Upper lobe of left lung (tissue), 6 donors: ENCODE results near the gene TBC1D23. TPM values are rescaled to one million over a fixed set of nuclear protein-coding genes. Genes with fewer than 3 reads are reported as not detected.
"Not testable (repeated sequence)": the region's sequence is repeated elsewhere in the genome, so short reads cannot be mapped to it uniquely, and the experiment has no call there.

ENCODE experiments used
- ATAC-seq, 2 donors: fragments of 200-7000 bp; cut with Tn5 transposase; one replicate each; pipeline ENCODE4 v1.9.1; 2022; ENCODE audit warnings: mild to moderate bottlenecking in 2 of 2, moderate library complexity in 2 of 2; ENCODE audit not compliant: low FRiP score in 2 of 2
- DNase-seq, 2 donors: peaks; one replicate each; pipeline ENCODE4 v3.0.0-alpha.2; 2019 to 2020
- H3K27ac ChIP-seq, 4 donors: fragments of 200-600 bp; sonication (generic); one replicate each; pipeline ENCODE4 v1.5.1; 2016 to 2019
- H3K27me3 ChIP-seq, 4 donors: fragments of 200-600 bp; sonication (generic); one replicate each; pipeline ENCODE4 v1.5.1; 2017 to 2019
- H3K36me3 ChIP-seq, 4 donors: fragments of 200-600 bp; sonication (generic); one replicate each; pipeline ENCODE4 v1.5.1; 2016 to 2019
- H3K4me1 ChIP-seq, 4 donors: fragments of 200-600 bp; sonication (generic); one replicate each; pipeline ENCODE4 v1.5.1; 2018 to 2019
- H3K4me3 ChIP-seq, 4 donors: fragments of 200-600 bp; sonication (generic); one replicate each; pipeline ENCODE4 v1.5.1; 2017 to 2019; ENCODE audit warnings: mild to moderate bottlenecking in 2 of 4, moderate library complexity in 1 of 4
- H3K9me3 ChIP-seq, 4 donors: fragments of 200-600 bp; sonication (generic); one replicate each; pipeline ENCODE4 v1.5.1; 2018 to 2019
- EP300 ChIP-seq, 4 donors: sonication (generic); formaldehyde crosslinking; IDR thresholded peaks; one replicate each; pipeline ENCODE4 v1.5.1; 2017; ENCODE audit warnings: antibody characterized with exemption in 4 of 4, control low read depth in 2 of 4
- POLR2A ChIP-seq, 4 donors: fragments of 450-650 bp; IDR thresholded peaks; one replicate each; pipeline ENCODE4 v1.5.1; 2016 to 2017; ENCODE audit warnings: antibody characterized with exemption in 4 of 4, mild to moderate bottlenecking in 2 of 4
- POLR2AphosphoS5 ChIP-seq, 2 donors: sonication (generic); formaldehyde crosslinking; IDR thresholded peaks; one replicate each; pipeline ENCODE4 v1.5.1; 2017; ENCODE audit warnings: antibody characterized with exemption in 2 of 2
- WGBS, 2 donors: methylation state at CpG; one replicate each; pipeline ENCODE4 v1.1.5; 2017 to 2018; 5-methylcytosine and 5-hydroxymethylcytosine counted together
- total RNA-seq, 6 donors: library from RNA; depleted of rRNA in 4 of 6; stranded (reverse); fragments of >200 nt in 4 of 6; gene quantifications; one replicate each; pipeline versions ENCODE4 v1.1.0 to v1.2.1, GENCODE V29; 2016 to 2021
- TF ChIP-seq, protein P1 (sequence below), 6 experiments: fragments of 450-650 bp in 4 of 6; fragments of 200-600 bp in 2 of 6; sonication (generic) in 2 of 6; IDR thresholded peaks; one replicate each; pipeline ENCODE4 v1.5.1; 2016 to 2019; ENCODE audit warnings: antibody characterized with exemption in 6 of 6
- donor health status: DM: no; HTN: no; CAD: no; lungs with moderate emphysema.
- donor health status: DM: no; HTN: yes; CAD: no; lungs with severe emphysema.

The TBC1D23 gene
- total RNA-seq, 6 donors from 2014 or later = 13.4 to 42.7 (median 32.0) TPM

DNA sequence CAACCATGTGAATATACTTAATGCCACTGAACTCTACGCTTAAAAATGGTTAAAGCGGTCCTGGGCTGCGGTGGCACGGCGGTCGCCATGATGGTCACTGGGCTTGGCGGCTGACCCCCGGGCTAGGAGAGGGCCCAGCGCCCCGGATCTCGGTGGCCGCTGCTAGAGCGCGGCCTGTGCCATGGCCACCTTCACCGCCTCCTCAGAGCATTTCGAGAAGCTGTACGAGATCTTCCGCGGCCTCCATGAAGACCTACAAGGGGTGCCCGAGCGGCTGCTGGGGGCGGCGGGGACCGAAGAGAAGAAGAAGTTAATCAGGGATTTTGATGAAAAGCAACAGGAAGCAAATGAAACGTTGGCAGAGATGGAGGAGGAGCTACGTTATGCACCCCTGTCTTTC is 35.6 kb upstream of the TBC1D23 start:
- 94 to 96% methylated on average over 26 of the region's 26 CpGs for WGBS, 2 donors
- no peak for ATAC-seq
- Histone ChIP-seq H3K4me1 (no peaks in the 10 kb centered on the region), H3K9me3 (no peaks in the 10 kb centered on the region), H3K4me3 (no peak overlapping the region), H3K27ac (no peak overlapping the region), H3K36me3 (no peaks in the 10 kb centered on the region), H3K27me3 (no peaks in the 10 kb centered on the region)
- DNase-seq = peak in 1 of 2 donors; percentile 78
- TF ChIP-seq POLR2A (IDR thresholded peaks at IDR 0.05) (no peak), POLR2AphosphoS5 (IDR thresholded peaks at IDR 0.05) (no peak), EP300 (IDR thresholded peaks at IDR 0.05) (no peak)
- TF ChIP-seq, protein P1, sequence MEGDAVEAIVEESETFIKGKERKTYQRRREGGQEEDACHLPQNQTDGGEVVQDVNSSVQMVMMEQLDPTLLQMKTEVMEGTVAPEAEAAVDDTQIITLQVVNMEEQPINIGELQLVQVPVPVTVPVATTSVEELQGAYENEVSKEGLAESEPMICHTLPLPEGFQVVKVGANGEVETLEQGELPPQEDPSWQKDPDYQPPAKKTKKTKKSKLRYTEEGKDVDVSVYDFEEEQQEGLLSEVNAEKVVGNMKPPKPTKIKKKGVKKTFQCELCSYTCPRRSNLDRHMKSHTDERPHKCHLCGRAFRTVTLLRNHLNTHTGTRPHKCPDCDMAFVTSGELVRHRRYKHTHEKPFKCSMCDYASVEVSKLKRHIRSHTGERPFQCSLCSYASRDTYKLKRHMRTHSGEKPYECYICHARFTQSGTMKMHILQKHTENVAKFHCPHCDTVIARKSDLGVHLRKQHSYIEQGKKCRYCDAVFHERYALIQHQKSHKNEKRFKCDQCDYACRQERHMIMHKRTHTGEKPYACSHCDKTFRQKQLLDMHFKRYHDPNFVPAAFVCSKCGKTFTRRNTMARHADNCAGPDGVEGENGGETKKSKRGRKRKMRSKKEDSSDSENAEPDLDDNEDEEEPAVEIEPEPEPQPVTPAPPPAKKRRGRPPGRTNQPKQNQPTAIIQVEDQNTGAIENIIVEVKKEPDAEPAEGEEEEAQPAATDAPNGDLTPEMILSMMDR (IDR thresholded peaks at IDR 0.05) = no peak

DNA sequence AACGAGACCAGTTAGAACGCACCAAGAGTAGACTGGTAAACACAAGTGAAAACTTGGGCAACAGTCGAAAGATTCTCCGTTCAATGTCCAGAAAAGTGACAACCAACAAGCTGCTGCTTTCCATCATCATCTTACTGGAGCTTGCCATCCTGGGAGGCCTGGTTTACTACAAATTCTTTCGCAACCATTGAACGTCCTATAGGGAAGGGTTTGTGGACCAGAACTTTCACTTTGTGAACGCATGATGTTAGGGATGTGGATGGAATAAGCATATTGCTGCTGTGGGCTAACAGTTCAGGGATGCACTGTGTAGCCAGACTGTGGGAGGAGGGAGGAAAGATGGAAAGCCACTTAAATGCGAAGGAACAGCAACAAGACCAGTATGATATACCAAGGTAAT is 34.9 kb upstream of the TBC1D23 start:
- Histone ChIP-seq H3K27me3 (no peaks in the 10 kb centered on the region), H3K36me3 (no peaks in the 10 kb centered on the region), H3K9me3 (no peaks in the 10 kb centered on the region), H3K4me1 (no peaks in the 10 kb centered on the region), H3K4me3 (no peak overlapping the region), H3K27ac (peak overlapping the region in 1 of 4 donors; percentile 27)
- TF ChIP-seq POLR2AphosphoS5 (IDR thresholded peaks at IDR 0.05) = no peak
- TF ChIP-seq, protein P1 (IDR thresholded peaks at IDR 0.05) = no peak
- no peak for TF ChIP-seq POLR2A (IDR thresholded peaks at IDR 0.05)
- TF ChIP-seq EP300 (IDR thresholded peaks at IDR 0.05) = no peak
- DNase-seq (no peak), ATAC-seq (no peak)
- 92 to 96% methylated on average over 8 of the region's 8 CpGs for WGBS, 2 donors

DNA sequence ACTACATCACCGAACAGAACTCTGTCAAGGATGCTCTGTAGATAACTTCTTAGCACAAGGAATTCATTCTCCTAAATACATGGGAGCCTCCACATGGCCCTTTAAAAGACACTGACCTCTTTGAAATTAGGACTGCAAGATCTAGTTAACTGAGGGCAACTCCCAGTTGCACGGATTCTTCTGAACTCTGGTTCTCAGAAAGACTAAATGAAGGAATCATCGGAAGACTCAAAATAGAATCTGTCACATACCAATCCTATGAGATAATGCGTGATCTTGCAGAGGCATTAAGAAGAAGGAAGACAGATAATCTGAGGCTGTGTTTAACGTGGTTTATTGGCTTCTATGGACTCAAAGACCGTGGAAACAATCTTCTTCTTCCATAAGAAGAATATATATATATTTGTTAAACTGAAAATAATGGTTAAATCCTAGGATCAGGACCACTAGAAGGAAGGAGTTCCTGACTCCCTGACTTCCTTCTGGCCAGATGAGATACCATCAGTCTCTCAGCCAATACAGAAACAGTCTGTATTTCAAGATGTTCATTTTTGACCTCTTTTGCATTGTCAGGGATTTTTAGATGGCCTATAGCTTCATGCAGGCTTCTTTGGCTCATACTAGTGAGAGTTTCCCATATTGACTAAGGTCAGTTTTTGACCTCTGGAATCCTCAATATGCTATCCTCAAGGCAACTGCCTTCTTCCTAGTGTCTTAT is 33.9 kb upstream of the TBC1D23 start:
- H3K4me1 ChIP-seq = no peaks in the 10 kb centered on the region
- no peaks in the 10 kb centered on the region for H3K27me3 ChIP-seq
- H3K27ac ChIP-seq = peak overlapping the region in 2 of 4 donors; percentile 6 to 42
- 68 to 74% methylated on average over 6 of the region's 6 CpGs for WGBS, 2 donors
- TF ChIP-seq, protein P1 (IDR thresholded peaks at IDR 0.05) = no peak
- no peak for TF ChIP-seq EP300 (IDR thresholded peaks at IDR 0.05)
- no peak for TF ChIP-seq POLR2AphosphoS5 (IDR thresholded peaks at IDR 0.05)
- TF ChIP-seq POLR2A (IDR thresholded peaks at IDR 0.05) = no peak
- no peak overlapping the region for H3K4me3 ChIP-seq
- H3K9me3 ChIP-seq = no peaks in the 10 kb centered on the region
- no peak for ATAC-seq
- H3K36me3 ChIP-seq = no peaks in the 10 kb centered on the region
- DNase-seq = no peak

DNA sequence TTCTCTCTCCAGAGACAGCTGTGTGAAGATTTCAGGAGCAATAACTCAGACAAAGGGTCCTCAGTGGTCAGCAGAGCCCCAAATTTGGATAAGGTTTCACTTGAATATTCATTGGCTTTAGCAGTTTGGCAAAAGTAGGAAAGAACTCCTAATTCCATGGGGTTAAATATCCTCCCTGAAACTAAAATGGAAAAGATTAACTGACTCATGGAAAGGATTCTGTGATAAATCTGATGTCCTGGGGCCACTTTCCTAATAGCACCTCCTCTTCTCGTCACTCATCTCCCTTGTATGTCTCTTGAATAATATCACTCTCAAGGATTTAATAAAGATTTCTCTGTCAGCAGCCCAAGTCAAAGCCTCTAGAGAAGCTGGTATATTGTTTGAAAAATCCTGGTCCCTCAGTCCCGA is 33.3 kb upstream of the TBC1D23 start:
- Histone ChIP-seq H3K27ac (peak overlapping the region in 2 of 4 donors; percentile 6 to 42), H3K4me3 (no peak overlapping the region), H3K36me3 (no peaks in the 10 kb centered on the region), H3K9me3 (no peaks in the 10 kb centered on the region), H3K4me1 (no peaks in the 10 kb centered on the region), H3K27me3 (no peaks in the 10 kb centered on the region)
- TF ChIP-seq POLR2AphosphoS5 (IDR thresholded peaks at IDR 0.05) (no peak), POLR2A (IDR thresholded peaks at IDR 0.05) (no peak), EP300 (IDR thresholded peaks at IDR 0.05) (no peak)
- TF ChIP-seq, protein P1 (IDR thresholded peaks at IDR 0.05) = no peak
- no peak for ATAC-seq
- DNase-seq = no peak
- 89 to 94% methylated on average over 2 of the region's 2 CpGs for WGBS, 2 donors

DNA sequence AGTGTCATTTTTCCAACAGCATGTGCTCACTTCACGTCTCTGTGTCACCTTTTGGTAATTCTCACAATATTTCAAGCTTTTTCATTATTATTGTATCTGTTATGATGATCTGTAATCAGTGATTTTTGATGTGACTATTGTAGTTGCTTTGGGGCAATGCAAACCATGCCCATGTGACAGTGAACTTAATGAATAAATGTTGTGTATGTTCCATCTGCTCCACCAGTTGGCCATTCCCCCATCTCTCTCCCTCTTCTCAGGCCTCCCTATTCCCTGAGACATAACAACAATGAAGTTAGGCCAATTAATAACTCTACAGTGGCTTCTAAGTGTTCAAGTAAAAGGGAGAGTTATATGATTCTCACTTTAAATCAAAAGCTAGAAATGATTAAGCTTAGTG is 32.5 kb upstream of the TBC1D23 start:
- Histone ChIP-seq H3K4me3 (no peak overlapping the region), H3K27me3 (no peaks in the 10 kb centered on the region), H3K4me1 (no peaks in the 10 kb centered on the region), H3K36me3 (no peaks in the 10 kb centered on the region), H3K27ac (no peak overlapping the region), H3K9me3 (no peaks in the 10 kb centered on the region)
- TF ChIP-seq EP300 (IDR thresholded peaks at IDR 0.05) (no peak), POLR2AphosphoS5 (IDR thresholded peaks at IDR 0.05) (no peak), POLR2A (IDR thresholded peaks at IDR 0.05) (no peak)
- TF ChIP-seq, protein P1 (IDR thresholded peaks at IDR 0.05) = no peak
- no peak for DNase-seq
- ATAC-seq = no peak
- WGBS, 2 donors = 70 to 86% methylated on average over 1 of the region's 1 CpG

DNA sequence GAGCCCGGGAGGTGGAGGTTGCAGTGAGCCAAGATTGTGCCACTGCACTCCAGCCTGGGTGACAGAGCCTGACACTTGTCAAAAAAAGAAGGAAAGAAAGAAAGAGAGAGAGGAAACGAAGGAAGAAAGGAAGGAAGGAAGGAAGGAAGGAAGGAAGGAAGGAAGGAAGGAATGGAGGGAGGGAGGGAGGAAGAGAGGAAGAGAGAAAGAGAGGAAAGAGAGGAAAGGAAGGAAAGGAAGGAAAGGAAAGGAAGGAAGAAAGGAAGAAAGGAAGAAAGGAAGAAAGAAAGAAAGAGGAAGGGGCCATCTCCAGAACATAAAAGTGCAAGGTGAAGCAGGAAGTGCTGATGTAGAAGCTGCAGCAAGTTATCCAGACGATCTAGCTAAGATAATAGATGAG is 31.6 kb upstream of the TBC1D23 start:
- not testable (repeated sequence) for H3K9me3 ChIP-seq, H3K27me3 ChIP-seq, H3K36me3 ChIP-seq, H3K4me3 ChIP-seq, DNase-seq, H3K27ac ChIP-seq, H3K4me1 ChIP-seq, ATAC-seq
- 81 to 82% methylated on average over 3 of the region's 3 CpGs for WGBS, 2 donors
